ENCODE results near the gene KCNK3. TPM values are rescaled to one million over a fixed set of nuclear protein-coding genes. Genes with fewer than 3 reads are reported as not detected.

KCNK3 gene
- total RNA-seq, 2 experiments from 2014 or later, result not detected

GRCh38 chr2:26699295-26699694 lies 6.8 kb downstream of the KCNK3 start:
- H3K27ac ChIP-seq (ENCODE audit: low read depth, low read length, poor library complexity, severe bottlenecking), result no peak overlapping the region
- H3K4me1 ChIP-seq (ENCODE audit: insufficient read depth, low read length, poor library complexity, severe bottlenecking), result no peaks in the 10 kb centered on the region
- CTCF ChIA-PET (ENCODE audit: unreplicated experiment), result no interaction called here
- TF ChIP-seq, protein P1, sequence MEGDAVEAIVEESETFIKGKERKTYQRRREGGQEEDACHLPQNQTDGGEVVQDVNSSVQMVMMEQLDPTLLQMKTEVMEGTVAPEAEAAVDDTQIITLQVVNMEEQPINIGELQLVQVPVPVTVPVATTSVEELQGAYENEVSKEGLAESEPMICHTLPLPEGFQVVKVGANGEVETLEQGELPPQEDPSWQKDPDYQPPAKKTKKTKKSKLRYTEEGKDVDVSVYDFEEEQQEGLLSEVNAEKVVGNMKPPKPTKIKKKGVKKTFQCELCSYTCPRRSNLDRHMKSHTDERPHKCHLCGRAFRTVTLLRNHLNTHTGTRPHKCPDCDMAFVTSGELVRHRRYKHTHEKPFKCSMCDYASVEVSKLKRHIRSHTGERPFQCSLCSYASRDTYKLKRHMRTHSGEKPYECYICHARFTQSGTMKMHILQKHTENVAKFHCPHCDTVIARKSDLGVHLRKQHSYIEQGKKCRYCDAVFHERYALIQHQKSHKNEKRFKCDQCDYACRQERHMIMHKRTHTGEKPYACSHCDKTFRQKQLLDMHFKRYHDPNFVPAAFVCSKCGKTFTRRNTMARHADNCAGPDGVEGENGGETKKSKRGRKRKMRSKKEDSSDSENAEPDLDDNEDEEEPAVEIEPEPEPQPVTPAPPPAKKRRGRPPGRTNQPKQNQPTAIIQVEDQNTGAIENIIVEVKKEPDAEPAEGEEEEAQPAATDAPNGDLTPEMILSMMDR (conservative IDR thresholded peaks at IDR 0.05; ENCODE audit: low read length), result no peak
- no peak for TF ChIP-seq EZH2phosphoT487 (IDR thresholded peaks at IDR 0.05; ENCODE audit: borderline replicate concordance, low read depth, low read length)
- POLR2A ChIA-PET, result interaction anchor here (0.6 kb wide), 1 partner anchor 144 kb away, joined by 3 read pairs; no protein-coding TSS in a partner anchor
- no peaks in the 10 kb centered on the region for H4K20me1 ChIP-seq (ENCODE audit: insufficient read depth, low read length)
- intact Hi-C loops (cut with micrococcal nuclease; ENCODE audit: unreplicated experiment), result no loop called here
- no peaks in the 10 kb centered on the region for H3K36me3 ChIP-seq (ENCODE audit: insufficient read depth, low read length)
- DNase-seq (ENCODE audit: low spot score), result no peak
- H3K9me3 ChIP-seq (ENCODE audit: low read length), result no peaks in the 10 kb centered on the region
- H3K9me2 ChIP-seq (ENCODE audit: insufficient read depth, low read length), result no peaks in the 10 kb centered on the region
- H3K4me2 ChIP-seq (ENCODE audit: low read length), result no peak overlapping the region
- no peak overlapping the region for H3K4me3 ChIP-seq (ENCODE audit: low read depth, low read length, poor library complexity, severe bottlenecking)
- H2AFZ ChIP-seq (ENCODE audit: low read length), result no peak overlapping the region
- no peaks in the 10 kb centered on the region for H3K79me2 ChIP-seq (ENCODE audit: insufficient read depth, low read depth, low read length)
- BruUV-seq (replicated peaks), result no TSS peak

- no TSS peak for BruUV-seq (replicated peaks)
- ChIA-PET POLR2A (interaction anchor here (0.5 to 0.6 kb wide), 2 partner anchors 96 to 143 kb away, joined by 3 to 5 read pairs; no protein-coding TSS in a partner anchor), CTCF (ENCODE audit: unreplicated experiment) (no interaction called here)
- Histone ChIP-seq H3K9me2 (ENCODE audit: insufficient read depth, low read length) (no peaks in the 10 kb centered on the region), H3K27ac (ENCODE audit: low read depth, low read length, poor library complexity, severe bottlenecking) (no peak overlapping the region), H3K4me1 (ENCODE audit: insufficient read depth, low read length, poor library complexity, severe bottlenecking) (no peaks in the 10 kb centered on the region), H4K20me1 (ENCODE audit: insufficient read depth, low read length) (no peaks in the 10 kb centered on the region), H2AFZ (ENCODE audit: low read length) (no peak overlapping the region), H3K4me3 (ENCODE audit: low read depth, low read length, poor library complexity, severe bottlenecking) (no peak overlapping the region), H3K79me2 (ENCODE audit: insufficient read depth, low read depth, low read length) (no peaks in the 10 kb centered on the region), H3K9me3 (ENCODE audit: low read length) (no peaks in the 10 kb centered on the region), H3K4me2 (ENCODE audit: low read length) (no peak overlapping the region), H3K36me3 (ENCODE audit: insufficient read depth, low read length) (no peaks in the 10 kb centered on the region)
- no peak for TF ChIP-seq EZH2phosphoT487 (IDR thresholded peaks at IDR 0.05; ENCODE audit: borderline replicate concordance, low read depth, low read length)
- TF ChIP-seq, protein P1 (conservative IDR thresholded peaks at IDR 0.05; ENCODE audit: low read length), result no peak
- no peak for DNase-seq (ENCODE audit: low spot score)
- intact Hi-C loops (cut with micrococcal nuclease; ENCODE audit: unreplicated experiment), result no loop called here
Measured at GRCh38 chr2:26700078-26700477, 7.6 kb downstream of the KCNK3 start.

DNA sequence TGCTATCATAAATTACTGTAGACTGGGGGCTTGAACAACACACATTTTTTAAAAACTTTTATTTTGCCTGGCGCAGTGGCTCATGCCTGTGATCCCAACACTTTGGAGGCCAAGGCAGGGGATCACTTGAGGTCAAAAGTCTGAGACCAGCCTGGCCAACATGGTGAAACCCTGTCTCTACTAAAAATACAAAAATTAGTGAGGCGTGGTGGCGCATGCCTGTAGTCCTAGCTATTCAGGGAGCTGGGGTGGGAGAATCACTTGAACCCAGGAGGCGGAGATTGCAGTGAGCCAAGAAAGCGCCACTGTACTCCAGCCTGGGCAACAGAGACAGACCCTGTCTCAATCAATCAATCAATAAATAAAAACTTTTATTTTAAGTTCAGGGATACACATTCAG lies 9.1 kb downstream of the KCNK3 start:
- no peak overlapping the region for H3K4me3 ChIP-seq (ENCODE audit: low read depth, low read length, poor library complexity, severe bottlenecking)
- no peaks in the 10 kb centered on the region for H3K9me2 ChIP-seq (ENCODE audit: insufficient read depth, low read length)
- no peaks in the 10 kb centered on the region for H3K4me1 ChIP-seq (ENCODE audit: insufficient read depth, low read length, poor library complexity, severe bottlenecking)
- no TSS peak for BruUV-seq (replicated peaks)
- intact Hi-C loops (cut with micrococcal nuclease; ENCODE audit: unreplicated experiment), result no loop called here
- H3K9me3 ChIP-seq (ENCODE audit: low read length), result no peaks in the 10 kb centered on the region
- no peak overlapping the region for H2AFZ ChIP-seq (ENCODE audit: low read length)
- no peaks in the 10 kb centered on the region for H3K36me3 ChIP-seq (ENCODE audit: insufficient read depth, low read length)
- no peak overlapping the region for H3K27ac ChIP-seq (ENCODE audit: low read depth, low read length, poor library complexity, severe bottlenecking)
- DNase-seq (ENCODE audit: low spot score), result no peak
- POLR2A ChIA-PET, result interaction anchor here (0.7 kb wide), 1 partner anchor 206 kb away, joined by 3 read pairs; no protein-coding TSS in a partner anchor
- H3K79me2 ChIP-seq (ENCODE audit: insufficient read depth, low read depth, low read length), result no peaks in the 10 kb centered on the region
- no peaks in the 10 kb centered on the region for H4K20me1 ChIP-seq (ENCODE audit: insufficient read depth, low read length)
- CTCF ChIA-PET (ENCODE audit: unreplicated experiment), result no interaction called here
- TF ChIP-seq, protein P1 (conservative IDR thresholded peaks at IDR 0.05; ENCODE audit: low read length), result no peak
- no peak for TF ChIP-seq EZH2phosphoT487 (IDR thresholded peaks at IDR 0.05; ENCODE audit: borderline replicate concordance, low read depth, low read length)
- H3K4me2 ChIP-seq (ENCODE audit: low read length), result no peak overlapping the region
